CD1c-positive myeloid dendritic cell (primary cell): ENCODE results near the gene MYL3.

ENCODE experiments used
- DNase-seq: peaks from one replicate; pipeline ENCODE4 v3.0.0-alpha.2; 2016; ENCODE audit errors: extremely low spot score

MYL3 gene

GRCh38 chr3:46883054-46883829 lies 20.0 kb upstream of the MYL3 start:
- no peak for DNase-seq

- peak; percentile 25 for DNase-seq
These were observed 19.3 kb upstream of the MYL3 start for GRCh38 chr3:46882377-46883053.

GRCh38 chr3:46881596-46882376 lies 18.5 kb upstream of the MYL3 start:
- DNase-seq = no peak

GRCh38 chr3:46880884-46881595 lies 17.8 kb upstream of the MYL3 start:
- no peak for DNase-seq

GRCh38 chr3:46878781-46879436 lies 15.7 kb upstream of the MYL3 start:
- DNase-seq = no peak

GRCh38 chr3:46877406-46878125 lies 14.3 kb upstream of the MYL3 start, which contains the start of gene PTH1R:
PTH1R (plus strand) TSS chr3:46877721; CDS start chr3:46883560, 5,839 bp downstream.
- no peak for DNase-seq

GRCh38 chr3:46876313-46877300 lies 13.4 kb upstream of the MYL3 start:
- DNase-seq = no peak

GRCh38 chr3:46875560-46875959 lies 12.3 kb upstream of the MYL3 start:
- DNase-seq = no peak

- no peak for DNase-seq
These were observed 11.2 kb upstream of the MYL3 start for GRCh38 chr3:46874430-46874829.

- DNase-seq = no peak
These were observed 10.3 kb upstream of the MYL3 start for GRCh38 chr3:46873521-46873920.

- no peak for DNase-seq
These were observed 8.0 kb upstream of the MYL3 start for GRCh38 chr3:46871222-46871621.

GRCh38 chr3:46870651-46871050 lies 7.4 kb upstream of the MYL3 start:
- DNase-seq = no peak

GRCh38 chr3:46869440-46869839 lies 6.2 kb upstream of the MYL3 start:
- no peak for DNase-seq

GRCh38 chr3:46868948-46869347 lies 5.7 kb upstream of the MYL3 start:
- DNase-seq = no peak

GRCh38 chr3:46868287-46868686 lies 5.0 kb upstream of the MYL3 start:
- no peak for DNase-seq

GRCh38 chr3:46867550-46867898 lies 4.3 kb upstream of the MYL3 start:
- DNase-seq = no peak

- DNase-seq = peak; percentile 76
These were observed 3.7 kb upstream of the MYL3 start for GRCh38 chr3:46866720-46867549.

GRCh38 chr3:46866032-46866595 lies 2.9 kb upstream of the MYL3 start:
- DNase-seq = no peak
